KMS-11 (cell line): ENCODE data around the gene STK32C.

ENCODE experiments used
- H2AFZ ChIP-seq: fragments of 200-600 bp; sonication (generic); 2 replicates; pipeline ENCODE4 v1.6.1; 2016; ENCODE audit warnings: antibody characterized with exemption, mixed run types, low read depth
- H3K27ac ChIP-seq: fragments of 200-600 bp; sonication (generic); 2 replicates; pipeline ENCODE4 v1.6.1; 2016; ENCODE audit warnings: mild to moderate bottlenecking, mixed run types
- H3K27me3 ChIP-seq: fragments of 200-600 bp; sonication (generic); 2 replicates; pipeline ENCODE4 v1.6.1; 2017; ENCODE audit warnings: mild to moderate bottlenecking, low read depth, mixed run types, moderate library complexity; ENCODE audit not compliant: insufficient read depth
- H3K36me3 ChIP-seq: fragments of 200-600 bp; sonication (generic); 2 replicates; pipeline ENCODE4 v1.6.1; 2017; ENCODE audit warnings: mild to moderate bottlenecking, mixed run types; ENCODE audit not compliant: insufficient read depth
- H3K4me1 ChIP-seq: fragments of 200-600 bp; sonication (generic); 2 replicates; pipeline ENCODE4 v1.6.1; 2016; ENCODE audit warnings: mild to moderate bottlenecking, low read depth, mixed run types; ENCODE audit not compliant: poor library complexity, severe bottlenecking
- H3K4me2 ChIP-seq: fragments of 200-600 bp; sonication (generic); 2 replicates; pipeline ENCODE4 v1.7.0; 2016; ENCODE audit warnings: mild to moderate bottlenecking, mixed run types
- H3K4me3 ChIP-seq: fragments of 200-600 bp; sonication (generic); IDR thresholded peaks from 2 replicates; pipeline ENCODE4 v1.6.1; 2017; ENCODE audit warnings: low read depth, low read length, mixed read lengths; ENCODE audit not compliant: insufficient read depth
- H3K79me2 ChIP-seq: fragments of 200-600 bp; sonication (generic); 2 replicates; pipeline ENCODE4 v1.6.1; 2016; ENCODE audit warnings: low read depth, mixed run types; ENCODE audit not compliant: insufficient read depth
- H3K9ac ChIP-seq: fragments of 200-600 bp; sonication (generic); 2 replicates; pipeline ENCODE4 v1.6.1; 2016; ENCODE audit warnings: mild to moderate bottlenecking, mixed run types
- H4K20me1 ChIP-seq: fragments of 200-600 bp; sonication (generic); 2 replicates; pipeline ENCODE4 v1.6.1; 2016; ENCODE audit warnings: mild to moderate bottlenecking, mixed run types; ENCODE audit not compliant: insufficient read depth
- CTCF ChIP-seq: fragments of 200-600 bp; sonication (generic); conservative IDR thresholded peaks from 2 replicates; pipeline ENCODE4 v1.6.1; 2017; ENCODE audit warnings: low read depth, mild to moderate bottlenecking, antibody characterized with exemption, low read length, moderate library complexity, mixed read lengths

STK32C gene

GRCh38 chr10:132273304-132273944, 34.3 kb downstream of the STK32C start:
- no peak for TF ChIP-seq CTCF
- no peak overlapping the region for H2AFZ ChIP-seq
- no peaks in the 10 kb centered on the region for H3K79me2 ChIP-seq
- no peak overlapping the region for H3K9ac ChIP-seq
- H3K36me3 ChIP-seq = no peaks in the 10 kb centered on the region
- no peak overlapping the region for H3K27ac ChIP-seq
- no peaks in the 10 kb centered on the region for H4K20me1 ChIP-seq
- H3K4me3 ChIP-seq = no peak overlapping the region
- H3K4me2 ChIP-seq = no peak overlapping the region
- no peaks in the 10 kb centered on the region for H3K4me1 ChIP-seq
- peaks cover 40% of the 10 kb centered on the region for H3K27me3 ChIP-seq

GRCh38 chr10:132272231-132272971, 35.3 kb downstream of the STK32C start:
- Histone ChIP-seq H3K27ac (no peak overlapping the region), H3K4me2 (no peak overlapping the region), H3K4me1 (no peaks in the 10 kb centered on the region), H3K36me3 (no peaks in the 10 kb centered on the region), H3K27me3 (peaks cover 32% of the 10 kb centered on the region), H2AFZ (no peak overlapping the region), H3K79me2 (no peaks in the 10 kb centered on the region), H4K20me1 (no peaks in the 10 kb centered on the region), H3K9ac (no peak overlapping the region), H3K4me3 (no peak overlapping the region)
- no peak for TF ChIP-seq CTCF

GRCh38 chr10:132271458-132272230, 36.1 kb downstream of the STK32C start:
- peaks cover 24% of the 10 kb centered on the region for H3K27me3 ChIP-seq

More at GRCh38 chr10:132271458-132272230, 36.1 kb downstream of the STK32C start:
- H2AFZ ChIP-seq = no peak overlapping the region
- H3K27ac ChIP-seq = no peak overlapping the region
- H4K20me1 ChIP-seq = no peaks in the 10 kb centered on the region
- H3K9ac ChIP-seq = no peak overlapping the region
- H3K4me3 ChIP-seq = no peak overlapping the region
- no peaks in the 10 kb centered on the region for H3K4me1 ChIP-seq
- TF ChIP-seq CTCF = no peak
- no peaks in the 10 kb centered on the region for H3K36me3 ChIP-seq
- H3K79me2 ChIP-seq = no peaks in the 10 kb centered on the region
- H3K4me2 ChIP-seq = no peak overlapping the region
